Testis (tissue), 2 donors: ENCODE results near the gene SIK3.
A peak's percentile ranks its signal among the peaks of the same experiment; 100 is the strongest.

ENCODE experiments used
- CTCF ChIP-seq, 3 experiments: fragments of 450-650 bp in 2 of 3; fragments of 200-600 bp in 1 of 3; sonication (generic) in 1 of 3; IDR thresholded peaks; one replicate each; pipeline ENCODE4 v1.5.1; 2016 to 2019; ENCODE audit warnings: antibody characterized with exemption in 3 of 3, mild to moderate bottlenecking in 2 of 3, moderate library complexity in 1 of 3
- POLR2A ChIP-seq: fragments of 450-650 bp; IDR thresholded peaks from one replicate; pipeline ENCODE4 v1.6.1; 2017; ENCODE audit warnings: antibody characterized with exemption, mild to moderate bottlenecking, moderate library complexity

GRCh38 chr11:116916052-116916451 lies 182.2 kb downstream of the SIK3 start:
- peak in 1 of 3 experiments; percentile 15 for TF ChIP-seq CTCF (IDR thresholded peaks at IDR 0.05)
- no peak for TF ChIP-seq POLR2A
